Measurements from ENCODE around the gene SPINT1. TPM values are rescaled to one million over a fixed set of nuclear protein-coding genes. Genes with fewer than 3 reads are reported as not detected.
A peak's percentile ranks its signal among the peaks of the same experiment; 100 is the strongest.

SPINT1 gene, protein sequence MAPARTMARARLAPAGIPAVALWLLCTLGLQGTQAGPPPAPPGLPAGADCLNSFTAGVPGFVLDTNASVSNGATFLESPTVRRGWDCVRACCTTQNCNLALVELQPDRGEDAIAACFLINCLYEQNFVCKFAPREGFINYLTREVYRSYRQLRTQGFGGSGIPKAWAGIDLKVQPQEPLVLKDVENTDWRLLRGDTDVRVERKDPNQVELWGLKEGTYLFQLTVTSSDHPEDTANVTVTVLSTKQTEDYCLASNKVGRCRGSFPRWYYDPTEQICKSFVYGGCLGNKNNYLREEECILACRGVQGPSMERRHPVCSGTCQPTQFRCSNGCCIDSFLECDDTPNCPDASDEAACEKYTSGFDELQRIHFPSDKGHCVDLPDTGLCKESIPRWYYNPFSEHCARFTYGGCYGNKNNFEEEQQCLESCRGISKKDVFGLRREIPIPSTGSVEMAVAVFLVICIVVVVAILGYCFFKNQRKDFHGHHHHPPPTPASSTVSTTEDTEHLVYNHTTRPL
- 123 TPM for total RNA-seq (2021; ENCODE audit: unreplicated experiment)
- polyA plus RNA-seq (2012), result 142 and 165 TPM in 2 replicates
- percentile 79 among the genes with signal in this experiment for Bru-seq, nascent RNA
- BruChase-seq, experiment 1, labeled RNA remaining after a 6-hour chase, result percentile 91 among the genes with signal in this experiment
- percentile 83 among the genes with signal in this experiment for BruChase-seq, experiment 2, labeled RNA remaining after a 2-hour chase
- long read RNA-seq, transcript SPINT1-201 (11 exons, 3,056 nt), result minor isoform, 45 of 243 reads
- long read RNA-seq, transcript SPINT1-202 (11 exons, 2,456 nt), result major isoform, 55 of 243 reads
- long read RNA-seq, partial matches to known transcripts, result 96 of 243 reads
- long read RNA-seq, other reads (novel, unspliced or antisense), result 41 of 243 reads

DNA sequence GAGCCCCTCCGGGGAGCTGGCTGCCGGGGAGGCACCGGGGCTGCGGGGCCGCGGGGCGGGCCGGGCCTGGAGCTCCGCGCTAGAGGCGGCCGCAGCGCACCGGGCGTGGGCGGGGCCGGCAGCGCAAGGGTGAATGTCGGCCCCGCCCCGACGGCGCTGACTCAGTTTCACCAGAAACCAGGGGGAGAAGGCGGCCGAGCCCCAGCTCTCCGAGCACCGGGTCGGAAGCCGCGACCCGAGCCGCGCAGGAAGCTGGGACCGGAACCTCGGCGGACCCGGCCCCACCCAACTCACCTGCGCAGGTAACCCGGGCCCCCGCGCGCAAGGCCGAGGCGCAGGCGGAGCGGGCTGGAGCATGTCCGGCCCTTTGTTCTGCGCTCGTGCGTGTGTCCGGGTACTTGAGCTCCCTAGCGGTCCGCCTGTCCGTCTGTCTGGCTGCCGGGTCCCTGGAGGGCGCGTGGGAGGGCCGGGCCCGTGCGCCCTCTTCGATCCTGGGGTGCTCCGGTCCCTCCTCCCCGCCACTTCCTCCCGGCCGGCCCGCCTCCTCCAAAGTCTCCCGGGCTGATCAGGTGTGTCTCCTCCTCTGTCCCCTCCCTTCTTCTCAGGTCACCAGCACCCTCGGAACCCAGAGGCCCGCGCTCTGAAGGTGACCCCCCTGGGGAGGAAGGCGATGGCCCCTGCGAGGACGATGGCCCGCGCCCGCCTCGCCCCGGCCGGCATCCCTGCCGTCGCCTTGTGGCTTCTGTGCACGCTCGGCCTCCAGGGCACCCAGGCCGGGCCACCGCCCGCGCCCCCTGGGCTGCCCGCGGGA lies at the start of gene SPINT1:
Gene SPINT1 (plus strand): TSS at position 164 of the 811 bp plus-strand sequence. CDS start 507 bp downstream, at position 671.
- H3K27ac ChIP-seq (ENCODE audit: low read depth, low read length), result peak within 1 kb of the TSS; percentile 93
- no TSS peak for BruUV-seq (replicated peaks)
- H3K27me3 ChIP-seq (ENCODE audit: insufficient read depth, low read length), result no peaks in the 10 kb centered on the region
- peaks cover 37 to 50% of the 10 kb centered on the region in 2 experiments for H3K4me1 ChIP-seq (ENCODE audit: control insufficient read depth in 1 of 2, insufficient read depth in 2 of 2, low read length in 2 of 2)
- H3K79me2 ChIP-seq (ENCODE audit: insufficient read depth, low read length), result peaks cover 51% of the 10 kb centered on the region
- H4K20me1 ChIP-seq (ENCODE audit: insufficient read depth), result no peaks in the 10 kb centered on the region; the same call in 1 of the 2 replicates
- H3K9me3 ChIP-seq (ENCODE audit: control insufficient read depth in 1 of 2, insufficient read depth in 1 of 2, low read depth in 1 of 2, low read length in 2 of 2), result no peaks in the 10 kb centered on the region
- POLR2A ChIA-PET, result interaction anchor here (0.9 to 1.4 kb wide), 3 partner anchors 9 to 59 kb away, joined by 3 to 10 read pairs (median 4); no protein-coding TSS in a partner anchor
- H3K4me2 ChIP-seq (ENCODE audit: low read length), result peak within 1 kb of the TSS; percentile 99
- peak; percentile 69 for ATAC-seq
- H2AFZ ChIP-seq (ENCODE audit: low read depth, low read length, poor library complexity, severe bottlenecking), result no peak within 1 kb of the TSS
- TF ChIP-seq YY1 (IDR thresholded peaks at IDR 0.05; ENCODE audit: extremely low read depth, insufficient replicate concordance, low read depth, low read length) (peak; percentile 5), POLR2AphosphoS5 (IDR thresholded peaks at IDR 0.05; ENCODE audit: low read depth, low read length) (peak; percentile 89), SRF (IDR thresholded peaks at IDR 0.05; ENCODE audit: low read depth) (no peak), ZFX (IDR thresholded peaks at IDR 0.05) (peak; percentile 87), TCF7L2 (IDR thresholded peaks at IDR 0.05; ENCODE audit: borderline replicate concordance, extremely low read depth, insufficient read depth, insufficient read length) (peak; percentile 22)
- TF ChIP-seq, protein P1, sequence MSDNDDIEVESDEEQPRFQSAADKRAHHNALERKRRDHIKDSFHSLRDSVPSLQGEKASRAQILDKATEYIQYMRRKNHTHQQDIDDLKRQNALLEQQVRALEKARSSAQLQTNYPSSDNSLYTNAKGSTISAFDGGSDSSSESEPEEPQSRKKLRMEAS (IDR thresholded peaks at IDR 0.05), result no peak
- RAD21 ChIA-PET (ENCODE audit: low non-redundant PET in 1 of 2, low total read pairs in 2 of 2, uncharacterized antibody in 2 of 2, unreplicated experiment in 2 of 2), result interaction anchor here (0.7 to 1.2 kb wide), 2 partner anchors 11 to 50 kb away, joined by 3 to 5 read pairs; partner anchors contain the start of gene VPS18 (in 1 of the 2)
- peak within 1 kb of the TSS; percentile 77 for H3K9ac ChIP-seq (ENCODE audit: low read length)
- no peak for DNase-seq (ENCODE audit: low read depth, low spot score)
- intact Hi-C loops (cut with micrococcal nuclease), result loop anchor here (2.0 kb wide), 1 partner anchor 57 kb away; no protein-coding TSS in a partner anchor
- peak within 1 kb of the TSS; percentile 79 to 95 for H3K4me3 ChIP-seq (replicated peaks in 1 of 2; ENCODE audit: low read depth in 1 of 2, low read length in 2 of 2)
- H3K9me2 ChIP-seq (ENCODE audit: insufficient read depth), result no peaks in the 10 kb centered on the region
- H3K36me3 ChIP-seq (ENCODE audit: control insufficient read depth in 1 of 2, insufficient read depth in 2 of 2, low read length in 2 of 2), result peaks cover 0 to 4% of the 10 kb centered on the region in 2 experiments; a peak in 1 of 4 replicates
- CTCF ChIA-PET, result interaction anchor here (0.7 to 5.2 kb wide), 7 partner anchors 11 to 61 kb away, joined by 3 to 61 read pairs (median 5); partner anchors contain the start of gene VPS18
